OCI-LY7 (cell line): ENCODE results near the gene TRPM8. TPM values are rescaled to one million over a fixed set of nuclear protein-coding genes. Genes with fewer than 3 reads are reported as not detected.

Source experiments
- BruUV-seq: library from RNA; stranded (reverse); fragments of 400-500 nt; replicated peaks from 2 replicates; lab custom pipeline; 2021; lab: Mats Ljungman, UMichigan
- CTCF ChIA-PET: fragments of 300-600 bp; sonication (Branson Sonifier 250); formaldehyde crosslinking; loops from one replicate; lab custom pipeline; 2022; ENCODE audit warnings: antibody characterized with exemption; ENCODE audit not compliant: unreplicated experiment; lab: Charles Lee
- POLR2A ChIA-PET: fragments of 300-600 bp; sonication (Branson Sonifier 250); formaldehyde crosslinking; loops from one replicate; lab custom pipeline; 2022; ENCODE audit warnings: antibody characterized with exemption; lab: Charles Lee
- DNase-seq: peaks from one replicate; pipeline ENCODE4 v3.0.0-alpha.2; 2015; ENCODE audit warnings: low spot score
- H2AFZ ChIP-seq: fragments of 200-600 bp; sonication (generic), shearing (Covaris generic); 2 replicates; pipeline ENCODE4 v1.6.1; 2014; ENCODE audit warnings: mild to moderate bottlenecking, antibody characterized with exemption, low read length, moderate library complexity
- H3K27ac ChIP-seq: fragments of 200-600 bp; sonication (generic); 2 replicates; pipeline ENCODE4 v1.5.1; 2014; ENCODE audit warnings: mixed run types, low read depth, mild to moderate bottlenecking, moderate library complexity, low read length, inconsistent platforms; ENCODE audit not compliant: poor library complexity, severe bottlenecking
- H3K36me3 ChIP-seq: fragments of 200-600 bp; sonication (generic); 2 replicates; pipeline ENCODE4 v1.6.1; 2014; ENCODE audit warnings: mild to moderate bottlenecking, antibody characterized with exemption, low read length, moderate library complexity, mixed read lengths; ENCODE audit not compliant: insufficient read depth
- H3K4me1 ChIP-seq: fragments of 200-600 bp; sonication (generic); 2 replicates; pipeline ENCODE4 v1.5.1; 2014; ENCODE audit warnings: mild to moderate bottlenecking, low read length; ENCODE audit not compliant: insufficient read depth, poor library complexity, severe bottlenecking
- H3K4me2 ChIP-seq: fragments of 200-600 bp; sonication (generic); 2 replicates; pipeline ENCODE4 v1.6.1; 2014; ENCODE audit warnings: mild to moderate bottlenecking, low read length
- H3K4me3 ChIP-seq: fragments of 200-600 bp; sonication (generic); 2 replicates; pipeline ENCODE4 v1.5.1; 2014; ENCODE audit warnings: mild to moderate bottlenecking, low read depth, low read length; ENCODE audit not compliant: poor library complexity, severe bottlenecking
- H3K79me2 ChIP-seq: fragments of 200-600 bp; sonication (generic); 2 replicates; pipeline ENCODE4 v1.6.1; 2016; ENCODE audit warnings: low read depth, mild to moderate bottlenecking, low read length, moderate library complexity, mixed read lengths; ENCODE audit not compliant: insufficient read depth
- H3K9me2 ChIP-seq: fragments of 200-600 bp; sonication (generic); 2 replicates; pipeline ENCODE4 v1.6.1; 2016; ENCODE audit warnings: mild to moderate bottlenecking, low read length, mixed read lengths; ENCODE audit not compliant: insufficient read depth
- H3K9me3 ChIP-seq: fragments of 200-600 bp; sonication (generic); 2 replicates; pipeline ENCODE4 v1.6.1; 2014; ENCODE audit warnings: mild to moderate bottlenecking, mixed run types, low read length, mixed read lengths
- H4K20me1 ChIP-seq: fragments of 200-600 bp; sonication (generic); 2 replicates; pipeline ENCODE4 v1.6.1; 2014; ENCODE audit warnings: mild to moderate bottlenecking, antibody characterized with exemption, low read length, moderate library complexity, mixed read lengths; ENCODE audit not compliant: insufficient read depth
- EZH2phosphoT487 ChIP-seq: fragments of 200-600 bp; sonication (generic); IDR thresholded peaks from 2 replicates; pipeline ENCODE4 v1.6.1; 2018; ENCODE audit warnings: low read depth, borderline replicate concordance, mild to moderate bottlenecking, mixed run types, antibody characterized with exemption, low read length, moderate library complexity, mixed read lengths
- intact Hi-C: fragments of 100-400 bp; cut with micrococcal nuclease; formaldehyde crosslinking; loops from one replicate; pipeline ENCODE4 v1.10.0; 2022; ENCODE audit not compliant: unreplicated experiment
- total RNA-seq, 2 experiments: library from RNA; depleted of rRNA in 1 of 2; stranded (reverse); fragments of >200 nt in 1 of 2; shearing (Covaris generic) in 1 of 2; gene quantifications; 2 replicates each; pipeline ENCODE4 v1.2.3, GENCODE V29; 2014 to 2022
- TF ChIP-seq, protein P1 (sequence below): fragments of 200-600 bp; sonication (generic); conservative IDR thresholded peaks from 2 replicates; pipeline ENCODE4 v1.5.1; 2014; ENCODE audit warnings: mild to moderate bottlenecking, antibody characterized with exemption, low read length, moderate library complexity, mixed read lengths

TRPM8 gene
- total RNA-seq, 2 experiments from 2014 or later = not detected

DNA sequence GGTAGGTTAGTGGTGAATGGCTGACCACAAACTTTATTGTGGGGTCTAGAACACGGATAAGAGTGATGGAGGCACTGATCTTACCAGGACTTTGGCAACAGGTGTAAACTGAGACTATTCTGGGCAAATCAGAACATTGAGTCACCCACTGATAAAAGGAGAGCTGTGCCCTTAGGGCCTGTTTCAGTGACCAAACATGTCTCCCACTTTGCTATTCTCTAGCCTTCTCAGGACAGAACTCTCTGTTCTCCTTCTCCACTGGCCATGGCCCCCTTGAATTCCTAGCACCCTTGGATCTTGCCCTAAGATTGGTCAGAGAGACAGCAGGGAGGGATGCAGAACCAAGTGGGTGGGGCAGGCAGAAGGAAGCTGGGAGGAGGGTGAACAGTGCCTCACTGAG, 18.3 kb downstream of the TRPM8 start:
- H3K4me3 ChIP-seq = no peak overlapping the region
- ChIA-PET POLR2A (no interaction called here), CTCF (no interaction called here)
- H3K9me3 ChIP-seq = no peaks in the 10 kb centered on the region
- no peak for DNase-seq
- H3K36me3 ChIP-seq = no peaks in the 10 kb centered on the region
- H2AFZ ChIP-seq = no peak overlapping the region
- no peaks in the 10 kb centered on the region for H3K4me1 ChIP-seq
- no peak overlapping the region for H3K4me2 ChIP-seq
- TF ChIP-seq, protein P1, sequence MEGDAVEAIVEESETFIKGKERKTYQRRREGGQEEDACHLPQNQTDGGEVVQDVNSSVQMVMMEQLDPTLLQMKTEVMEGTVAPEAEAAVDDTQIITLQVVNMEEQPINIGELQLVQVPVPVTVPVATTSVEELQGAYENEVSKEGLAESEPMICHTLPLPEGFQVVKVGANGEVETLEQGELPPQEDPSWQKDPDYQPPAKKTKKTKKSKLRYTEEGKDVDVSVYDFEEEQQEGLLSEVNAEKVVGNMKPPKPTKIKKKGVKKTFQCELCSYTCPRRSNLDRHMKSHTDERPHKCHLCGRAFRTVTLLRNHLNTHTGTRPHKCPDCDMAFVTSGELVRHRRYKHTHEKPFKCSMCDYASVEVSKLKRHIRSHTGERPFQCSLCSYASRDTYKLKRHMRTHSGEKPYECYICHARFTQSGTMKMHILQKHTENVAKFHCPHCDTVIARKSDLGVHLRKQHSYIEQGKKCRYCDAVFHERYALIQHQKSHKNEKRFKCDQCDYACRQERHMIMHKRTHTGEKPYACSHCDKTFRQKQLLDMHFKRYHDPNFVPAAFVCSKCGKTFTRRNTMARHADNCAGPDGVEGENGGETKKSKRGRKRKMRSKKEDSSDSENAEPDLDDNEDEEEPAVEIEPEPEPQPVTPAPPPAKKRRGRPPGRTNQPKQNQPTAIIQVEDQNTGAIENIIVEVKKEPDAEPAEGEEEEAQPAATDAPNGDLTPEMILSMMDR = no peak
- no peak for TF ChIP-seq EZH2phosphoT487
- no TSS peak for BruUV-seq
- no peaks in the 10 kb centered on the region for H3K79me2 ChIP-seq
- no peaks in the 10 kb centered on the region for H4K20me1 ChIP-seq
- no peak overlapping the region for H3K27ac ChIP-seq
- H3K9me2 ChIP-seq = no peaks in the 10 kb centered on the region
- intact Hi-C loops = no loop called here

DNA sequence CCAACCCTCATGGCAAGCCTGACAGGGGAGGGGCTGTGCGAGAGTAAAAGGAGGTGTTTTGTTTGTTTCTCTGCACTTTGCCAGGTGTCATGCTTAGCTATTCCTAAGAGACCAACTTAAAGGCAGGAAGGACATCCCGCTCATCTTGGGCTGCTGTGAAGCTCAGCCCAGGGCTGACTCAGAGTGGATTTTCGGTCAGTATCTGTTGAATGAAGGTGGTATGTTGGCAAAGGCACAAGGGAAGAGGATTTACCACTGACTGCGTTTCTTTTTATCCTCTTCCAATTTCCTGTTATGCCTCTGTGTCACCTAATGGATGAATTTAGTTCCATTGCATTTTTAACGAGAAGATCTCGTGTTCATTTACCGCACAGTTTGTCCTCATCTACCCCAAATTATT, 18.9 kb downstream of the TRPM8 start:
- H3K9me2 ChIP-seq = no peaks in the 10 kb centered on the region
- H3K4me2 ChIP-seq = no peak overlapping the region
- BruUV-seq = no TSS peak
- H3K27ac ChIP-seq = no peak overlapping the region
- CTCF ChIA-PET = no interaction called here
- no peak for DNase-seq
- no peaks in the 10 kb centered on the region for H3K36me3 ChIP-seq
- TF ChIP-seq, protein P1 = no peak
- TF ChIP-seq EZH2phosphoT487 = no peak
- POLR2A ChIA-PET = no interaction called here
- no peak overlapping the region for H2AFZ ChIP-seq
- H3K79me2 ChIP-seq = no peaks in the 10 kb centered on the region
- intact Hi-C loops = no loop called here
- no peaks in the 10 kb centered on the region for H3K9me3 ChIP-seq
- no peaks in the 10 kb centered on the region for H4K20me1 ChIP-seq
- no peak overlapping the region for H3K4me3 ChIP-seq
- H3K4me1 ChIP-seq = no peaks in the 10 kb centered on the region

DNA sequence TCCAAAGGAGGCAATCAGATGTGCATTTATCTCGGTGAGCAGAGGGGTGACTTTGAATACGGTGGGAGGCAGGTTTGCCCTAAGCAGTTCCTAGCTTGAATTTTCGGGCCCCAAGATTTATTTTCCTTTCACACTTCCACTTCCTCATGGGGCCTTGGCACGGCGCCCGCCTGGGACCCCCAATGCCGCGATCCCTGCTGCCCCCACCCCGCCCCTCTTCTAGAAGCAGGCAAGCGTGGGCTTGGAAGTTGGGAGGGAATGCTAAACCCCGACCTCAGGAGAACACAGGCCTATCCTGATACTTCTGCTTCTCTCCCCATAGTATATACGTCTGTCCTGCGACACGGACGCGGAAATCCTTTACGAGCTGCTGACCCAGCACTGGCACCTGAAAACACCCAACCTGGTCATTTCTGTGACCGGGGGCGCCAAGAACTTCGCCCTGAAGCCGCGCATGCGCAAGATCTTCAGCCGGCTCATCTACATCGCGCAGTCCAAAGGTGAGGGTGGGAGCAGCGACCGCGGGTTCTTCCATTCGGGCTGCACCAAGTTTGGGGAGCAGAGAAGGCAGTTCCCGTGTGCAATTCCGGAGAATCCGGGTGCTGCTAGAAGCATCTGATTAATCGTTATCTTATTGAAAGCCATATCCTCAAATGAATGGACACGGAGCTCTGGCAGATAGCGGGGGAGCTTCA, 21.6 kb downstream of the TRPM8 start:
- POLR2A ChIA-PET = no interaction called here
- CTCF ChIA-PET = no interaction called here
- Histone ChIP-seq H3K4me3 (no peak overlapping the region), H2AFZ (no peak overlapping the region), H3K79me2 (no peaks in the 10 kb centered on the region), H3K9me3 (no peaks in the 10 kb centered on the region), H4K20me1 (no peaks in the 10 kb centered on the region), H3K36me3 (no peaks in the 10 kb centered on the region), H3K27ac (no peak overlapping the region), H3K9me2 (no peaks in the 10 kb centered on the region), H3K4me2 (no peak overlapping the region), H3K4me1 (no peaks in the 10 kb centered on the region)
- intact Hi-C loops = no loop called here
- no peak for TF ChIP-seq EZH2phosphoT487
- TF ChIP-seq, protein P1 = no peak
- no TSS peak for BruUV-seq
- no peak for DNase-seq
